HepG2 (cell line): Measurements from ENCODE around the gene CHN1. TPM values are rescaled to one million over a fixed set of nuclear protein-coding genes. Genes with fewer than 3 reads are reported as not detected.

ENCODE experiments used
- ELF1 ChIP-seq: sonication (generic); formaldehyde crosslinking; IDR thresholded peaks from 2 replicates; pipeline ENCODE4 v1.4.0; 2020; ENCODE audit warnings: missing genetic modification reagents
- JARID2 ChIP-seq: sonication (generic); formaldehyde crosslinking; IDR thresholded peaks from 2 replicates; pipeline ENCODE4 v1.8.1; 2023; ENCODE audit warnings: missing genetic modification reagents, inconsistent platforms; ENCODE audit not compliant: insufficient replicate concordance
- KLF16 ChIP-seq, 2 experiments: sonication (generic) in 1 of 2; formaldehyde crosslinking in 1 of 2; IDR thresholded peaks; 2 replicates each; pipeline versions ENCODE4 v1.6.1 to v1.8.0; 2016 to 2023; ENCODE audit warnings: missing genetic modification reagents in 2 of 2, missing compliant biosample characterization in 1 of 2
- PPARG ChIP-seq: conservative IDR thresholded peaks from 2 replicates; pipeline ENCODE4 v1.6.1; 2016; ENCODE audit warnings: missing biosample characterization, missing genetic modification reagents
- PREB ChIP-seq: sonication (generic); formaldehyde crosslinking; IDR thresholded peaks from 2 replicates; pipeline ENCODE4 v1.4.0; 2020; ENCODE audit warnings: missing genetic modification reagents
- SATB2 ChIP-seq: sonication (generic); formaldehyde crosslinking; IDR thresholded peaks from 2 replicates; pipeline ENCODE4 v1.5.0; 2020; ENCODE audit warnings: missing genetic modification reagents
- SNAI1 ChIP-seq: sonication (generic); formaldehyde crosslinking; IDR thresholded peaks from 2 replicates; pipeline ENCODE4 v1.5.0; 2020; ENCODE audit warnings: mild to moderate bottlenecking, missing genetic modification reagents, borderline replicate concordance
- SP140L ChIP-seq: sonication (generic); formaldehyde crosslinking; IDR thresholded peaks from 2 replicates; pipeline ENCODE4 v1.4.0; 2020; ENCODE audit warnings: missing genetic modification reagents, borderline replicate concordance
- SP5 ChIP-seq: IDR thresholded peaks from 2 replicates; pipeline ENCODE4 v1.6.1; 2016; ENCODE audit warnings: low read depth, borderline replicate concordance
- TBX2 ChIP-seq: sonication (generic); formaldehyde crosslinking; IDR thresholded peaks from 2 replicates; pipeline ENCODE4 v1.5.0; 2020; ENCODE audit warnings: missing genetic modification reagents, mild to moderate bottlenecking, borderline replicate concordance
- TP53 ChIP-seq: sonication (generic); formaldehyde crosslinking; conservative IDR thresholded peaks from 2 replicates; pipeline ENCODE4 v1.4.0; 2020; ENCODE audit warnings: missing genetic modification reagents
- U2AF1 ChIP-seq: fragments of 200-400 bp; formaldehyde crosslinking; optimal IDR thresholded peaks from 2 replicates; pipeline ENCODE3; 2017; ENCODE audit warnings: mild to moderate bottlenecking, low read depth, low read length
- ZEB1 ChIP-seq: IDR thresholded peaks from 2 replicates; pipeline ENCODE4 v1.6.1; 2012; ENCODE audit warnings: mild to moderate bottlenecking, low read depth, inconsistent platforms; ENCODE audit not compliant: insufficient replicate concordance
- ZFP37 ChIP-seq: sonication (generic); formaldehyde crosslinking; IDR thresholded peaks from 2 replicates; pipeline ENCODE4 v1.4.0; 2020; ENCODE audit warnings: missing genetic modification reagents, borderline replicate concordance
- ZNF337 ChIP-seq: sonication (generic); formaldehyde crosslinking; IDR thresholded peaks from 2 replicates; pipeline ENCODE4 v1.5.1; 2020; ENCODE audit warnings: missing genetic modification reagents, low read depth, mild to moderate bottlenecking, borderline replicate concordance
- ZNF598 ChIP-seq: sonication (generic); formaldehyde crosslinking; IDR thresholded peaks from 2 replicates; pipeline ENCODE4 v1.5.1; 2020; ENCODE audit warnings: mild to moderate bottlenecking, missing genetic modification reagents, borderline replicate concordance
- ZNF652 ChIP-seq: IDR thresholded peaks from 2 replicates; pipeline ENCODE4 v1.6.1; 2016; ENCODE audit warnings: low read depth, borderline replicate concordance
- ZNF713 ChIP-seq: sonication (generic); formaldehyde crosslinking; IDR thresholded peaks from 2 replicates; pipeline ENCODE4 v1.4.0; 2020; ENCODE audit warnings: mild to moderate bottlenecking, missing genetic modification reagents
- ZNF780A ChIP-seq: sonication (generic); formaldehyde crosslinking; IDR thresholded peaks from 2 replicates; pipeline ENCODE4 v1.8.0; 2022; ENCODE audit warnings: mild to moderate bottlenecking, missing genetic modification reagents, moderate library complexity
- ZSCAN9 ChIP-seq: IDR thresholded peaks from 2 replicates; pipeline ENCODE4 v1.6.1; 2016; ENCODE audit warnings: borderline replicate concordance
- polyA plus RNA-seq, 8 experiments: library from polyadenylated mRNA; depleted of rRNA in 3 of 8; stranded (reverse) in 7 of 8; unstranded in 1 of 8; fragments of >200 nt; fragmentation: Illumina TruSeq in 4 of 8; extraction: Trizol in 4 of 8; gene quantifications; 2 replicates each; pipeline versions ENCODE4 v1.2.1 to v1.2.3, GENCODE V29; 2011 to 2016; ENCODE audit warnings: low read depth in 4 of 8, missing spikeins in 1 of 8, mixed read lengths in 1 of 8; ENCODE audit not compliant: insufficient read depth in 1 of 8
- total RNA-seq, 5 experiments: library from RNA; depleted of rRNA; stranded (reverse); fragments of >200 nt; fragmentation: Illumina TruSeq; extraction: Trizol; gene quantifications; 2 replicates each; pipeline ENCODE4 v1.2.3, GENCODE V29; 2016; ENCODE audit warnings: low read depth in 1 of 5
- TF ChIP-seq, protein P1 (sequence below): sonication (generic); formaldehyde crosslinking; IDR thresholded peaks from 2 replicates; pipeline ENCODE4 v1.4.0; 2020; ENCODE audit warnings: missing genetic modification reagents, mild to moderate bottlenecking, borderline replicate concordance
- TF ChIP-seq, protein P2 (sequence below): sonication (generic); formaldehyde crosslinking; IDR thresholded peaks from 2 replicates; pipeline ENCODE4 v1.9.0; 2022; ENCODE audit warnings: low read depth, missing genetic modification reagents
- TF ChIP-seq, protein P3 (sequence below): sonication (generic); formaldehyde crosslinking; conservative IDR thresholded peaks from 2 replicates; pipeline ENCODE4 v1.4.0; 2020; ENCODE audit warnings: missing genetic modification reagents
- TF ChIP-seq, protein P4 (sequence below): sonication (generic); formaldehyde crosslinking; IDR thresholded peaks from 2 replicates; pipeline ENCODE4 v1.5.0; 2020; ENCODE audit warnings: mild to moderate bottlenecking, missing genetic modification reagents

CHN1 gene
- total and polyA plus RNA-seq, 2 of the 13 experiments (the other 11 are each of a cell fraction or from before 2014, with no cell fraction given) = 2.8 to 3.5 TPM

GRCh38 chr2:175036582-175037018, 31.4 kb upstream of the CHN1 start (continued):
- TF ChIP-seq, protein P1, sequence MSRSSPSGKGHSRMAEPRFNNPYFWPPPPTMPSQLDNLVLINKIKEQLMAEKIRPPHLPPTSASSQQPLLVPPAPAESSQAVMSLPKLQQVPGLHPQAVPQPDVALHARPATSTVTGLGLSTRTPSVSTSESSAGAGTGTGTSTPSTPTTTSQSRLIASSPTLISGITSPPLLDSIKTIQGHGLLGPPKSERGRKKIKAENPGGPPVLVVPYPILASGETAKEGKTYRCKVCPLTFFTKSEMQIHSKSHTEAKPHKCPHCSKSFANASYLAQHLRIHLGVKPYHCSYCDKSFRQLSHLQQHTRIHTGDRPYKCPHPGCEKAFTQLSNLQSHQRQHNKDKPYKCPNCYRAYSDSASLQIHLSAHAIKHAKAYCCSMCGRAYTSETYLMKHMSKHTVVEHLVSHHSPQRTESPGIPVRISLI = peak; percentile 32; the same call in 1 of the 2 replicates
- TF ChIP-seq, protein P2, sequence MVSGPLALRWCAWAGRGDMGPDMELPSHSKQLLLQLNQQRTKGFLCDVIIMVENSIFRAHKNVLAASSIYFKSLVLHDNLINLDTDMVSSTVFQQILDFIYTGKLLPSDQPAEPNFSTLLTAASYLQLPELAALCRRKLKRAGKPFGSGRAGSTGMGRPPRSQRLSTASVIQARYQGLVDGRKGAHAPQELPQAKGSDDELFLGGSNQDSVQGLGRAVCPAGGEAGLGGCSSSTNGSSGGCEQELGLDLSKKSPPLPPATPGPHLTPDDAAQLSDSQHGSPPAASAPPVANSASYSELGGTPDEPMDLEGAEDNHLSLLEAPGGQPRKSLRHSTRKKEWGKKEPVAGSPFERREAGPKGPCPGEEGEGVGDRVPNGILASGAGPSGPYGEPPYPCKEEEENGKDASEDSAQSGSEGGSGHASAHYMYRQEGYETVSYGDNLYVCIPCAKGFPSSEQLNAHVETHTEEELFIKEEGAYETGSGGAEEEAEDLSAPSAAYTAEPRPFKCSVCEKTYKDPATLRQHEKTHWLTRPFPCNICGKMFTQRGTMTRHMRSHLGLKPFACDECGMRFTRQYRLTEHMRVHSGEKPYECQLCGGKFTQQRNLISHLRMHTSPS (CRISPR knock-in tag) = no peak
- TF ChIP-seq ZNF652 (CRISPR knock-in tag) = 0 out of 2 replicates have a peak, but pooled peaks have one; percentile 13
- TF ChIP-seq PPARG (CRISPR knock-in tag) = peak; percentile 78
- no peak for TF ChIP-seq TBX2 (CRISPR knock-in tag)
- no peak for TF ChIP-seq ZEB1
- no peak for TF ChIP-seq SATB2 (CRISPR knock-in tag)
- peak in 1 of 2 experiments; percentile 82; a peak in 1 of 4 replicates for TF ChIP-seq KLF16 (CRISPR knock-in tag; IDR thresholded peaks at IDR 0.05)
- TF ChIP-seq ZNF337 (CRISPR knock-in tag) = no peak
- TF ChIP-seq, protein P3, sequence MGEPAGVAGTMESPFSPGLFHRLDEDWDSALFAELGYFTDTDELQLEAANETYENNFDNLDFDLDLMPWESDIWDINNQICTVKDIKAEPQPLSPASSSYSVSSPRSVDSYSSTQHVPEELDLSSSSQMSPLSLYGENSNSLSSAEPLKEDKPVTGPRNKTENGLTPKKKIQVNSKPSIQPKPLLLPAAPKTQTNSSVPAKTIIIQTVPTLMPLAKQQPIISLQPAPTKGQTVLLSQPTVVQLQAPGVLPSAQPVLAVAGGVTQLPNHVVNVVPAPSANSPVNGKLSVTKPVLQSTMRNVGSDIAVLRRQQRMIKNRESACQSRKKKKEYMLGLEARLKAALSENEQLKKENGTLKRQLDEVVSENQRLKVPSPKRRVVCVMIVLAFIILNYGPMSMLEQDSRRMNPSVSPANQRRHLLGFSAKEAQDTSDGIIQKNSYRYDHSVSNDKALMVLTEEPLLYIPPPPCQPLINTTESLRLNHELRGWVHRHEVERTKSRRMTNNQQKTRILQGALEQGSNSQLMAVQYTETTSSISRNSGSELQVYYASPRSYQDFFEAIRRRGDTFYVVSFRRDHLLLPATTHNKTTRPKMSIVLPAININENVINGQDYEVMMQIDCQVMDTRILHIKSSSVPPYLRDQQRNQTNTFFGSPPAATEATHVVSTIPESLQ (CRISPR knock-in tag) = no peak; the same call in 1 of the 2 replicates
- no peak for TF ChIP-seq ZFP37
- TF ChIP-seq ZNF713 (CRISPR knock-in tag) = no peak
- TF ChIP-seq JARID2 (CRISPR knock-in tag) = no peak
- no peak for TF ChIP-seq U2AF1
- TF ChIP-seq PREB (CRISPR knock-in tag) = no peak
- 0 out of 2 replicates have a peak, but pooled peaks have one; percentile 44 for TF ChIP-seq ZSCAN9 (CRISPR knock-in tag)
- TF ChIP-seq SP5 = no peak
- TF ChIP-seq, protein P4, sequence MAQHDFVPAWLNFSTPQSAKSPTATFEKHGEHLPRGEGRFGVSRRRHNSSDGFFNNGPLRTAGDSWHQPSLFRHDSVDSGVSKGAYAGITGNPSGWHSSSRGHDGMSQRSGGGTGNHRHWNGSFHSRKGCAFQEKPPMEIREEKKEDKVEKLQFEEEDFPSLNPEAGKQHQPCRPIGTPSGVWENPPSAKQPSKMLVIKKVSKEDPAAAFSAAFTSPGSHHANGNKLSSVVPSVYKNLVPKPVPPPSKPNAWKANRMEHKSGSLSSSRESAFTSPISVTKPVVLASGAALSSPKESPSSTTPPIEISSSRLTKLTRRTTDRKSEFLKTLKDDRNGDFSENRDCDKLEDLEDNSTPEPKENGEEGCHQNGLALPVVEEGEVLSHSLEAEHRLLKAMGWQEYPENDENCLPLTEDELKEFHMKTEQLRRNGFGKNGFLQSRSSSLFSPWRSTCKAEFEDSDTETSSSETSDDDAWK = no peak
- no peak for TF ChIP-seq SP140L (CRISPR knock-in tag)
- no peak for TF ChIP-seq TP53 (CRISPR knock-in tag)
- no peak for TF ChIP-seq ZNF598 (CRISPR knock-in tag)
- TF ChIP-seq ZNF780A = no peak
- 0 out of 2 replicates have a peak, but pooled peaks have one; percentile 42 for TF ChIP-seq SNAI1
- TF ChIP-seq ELF1 (CRISPR knock-in tag) = no peak
